HG03558 (cell line): Measurements from ENCODE around the gene SPART.
"Not testable (repeated sequence)": the region's sequence is repeated elsewhere in the genome, so short reads cannot be mapped to it uniquely, and the experiment has no call there.

Experiments
- ATAC-seq: cut with Tn5 transposase; IDR thresholded peaks from one replicate; pipeline ENCODE4 v1.9.1; 2021; ENCODE audit warnings: moderate number of reproducible peaks; ENCODE audit not compliant: unreplicated experiment; ENCODE audit errors: extremely low read depth

Gene SPART

DNA sequence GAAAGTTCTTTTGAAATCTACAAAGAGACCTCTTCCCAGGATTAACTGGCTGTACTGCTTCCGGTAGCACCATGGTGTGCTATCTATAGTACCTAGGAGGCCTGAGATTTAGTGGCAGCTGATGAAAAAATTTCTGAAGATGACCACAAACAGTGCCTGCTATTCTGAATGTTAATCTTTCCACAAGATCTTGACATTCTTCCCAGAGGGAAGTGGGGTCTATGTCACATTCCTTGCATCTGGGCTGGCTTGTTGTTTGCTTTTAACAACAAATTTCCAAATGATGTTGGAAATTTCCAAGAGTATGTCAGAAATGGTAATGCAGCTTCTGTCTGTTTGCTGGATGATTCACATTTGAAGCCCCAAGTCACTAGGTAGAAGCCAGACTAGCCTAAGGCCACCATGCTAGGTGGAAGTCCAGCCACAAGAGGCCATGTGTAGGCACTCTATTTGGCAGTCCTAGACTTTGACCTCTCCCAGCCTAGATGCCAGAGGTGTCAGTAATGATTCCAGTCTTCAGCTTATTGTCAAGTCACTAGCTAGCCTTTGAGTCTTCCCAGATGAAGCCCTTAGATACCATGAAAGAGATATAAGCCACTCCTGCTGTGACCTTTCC is 22.1 kb downstream of the SPART start:
- no peak for ATAC-seq

DNA sequence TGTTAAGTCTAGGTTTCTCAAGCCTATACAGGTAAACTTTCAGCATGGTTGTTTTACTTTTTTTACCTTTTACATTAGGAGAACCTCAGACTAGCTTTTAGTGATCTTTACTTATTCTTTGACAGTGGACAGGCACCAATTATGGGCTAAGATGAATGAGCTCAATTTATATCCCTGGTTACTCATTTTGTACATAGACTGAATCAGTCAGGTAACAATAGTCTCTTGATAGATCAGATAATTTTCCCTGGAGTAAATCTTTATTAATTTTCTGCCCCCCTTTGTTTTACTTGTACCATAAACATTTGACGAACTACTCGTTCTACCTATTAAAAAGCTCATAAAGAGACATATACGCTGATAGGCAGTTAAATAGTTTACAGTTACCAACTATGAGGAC is 22.8 kb downstream of the SPART start:
- no peak for ATAC-seq

- not testable (repeated sequence) for ATAC-seq
Observed at GRCh38 chr13:36319793-36320192, 26.4 kb downstream of the SPART start.

- no peak for ATAC-seq
Observed at GRCh38 chr13:36313047-36313969, 32.9 kb downstream of the SPART start.

- no peak for ATAC-seq
Observed at GRCh38 chr13:36310417-36311108, 35.6 kb downstream of the SPART start.

DNA sequence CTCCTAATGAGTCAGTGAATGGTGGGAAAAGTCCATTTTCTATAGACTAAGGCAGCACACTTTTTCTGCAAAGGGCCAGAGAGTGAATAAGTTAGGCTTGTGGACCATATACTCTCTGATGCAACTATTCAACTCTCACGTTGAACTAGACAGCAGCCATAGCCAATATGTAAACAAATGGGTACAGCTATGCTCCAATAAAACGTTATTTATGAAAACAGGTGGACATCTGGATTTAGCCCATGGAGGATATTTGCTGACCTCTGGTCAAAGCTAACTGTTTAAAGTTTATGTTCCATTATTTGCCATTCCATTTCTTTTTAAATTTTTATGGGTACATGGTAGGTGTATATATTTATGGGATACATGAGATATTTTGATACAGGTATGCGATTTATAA is 43.9 kb downstream of the SPART start:
- ATAC-seq: no peak

GRCh38 chr13:36299469-36299868 is 46.7 kb downstream of the SPART start:
- not testable (repeated sequence) for ATAC-seq

DNA sequence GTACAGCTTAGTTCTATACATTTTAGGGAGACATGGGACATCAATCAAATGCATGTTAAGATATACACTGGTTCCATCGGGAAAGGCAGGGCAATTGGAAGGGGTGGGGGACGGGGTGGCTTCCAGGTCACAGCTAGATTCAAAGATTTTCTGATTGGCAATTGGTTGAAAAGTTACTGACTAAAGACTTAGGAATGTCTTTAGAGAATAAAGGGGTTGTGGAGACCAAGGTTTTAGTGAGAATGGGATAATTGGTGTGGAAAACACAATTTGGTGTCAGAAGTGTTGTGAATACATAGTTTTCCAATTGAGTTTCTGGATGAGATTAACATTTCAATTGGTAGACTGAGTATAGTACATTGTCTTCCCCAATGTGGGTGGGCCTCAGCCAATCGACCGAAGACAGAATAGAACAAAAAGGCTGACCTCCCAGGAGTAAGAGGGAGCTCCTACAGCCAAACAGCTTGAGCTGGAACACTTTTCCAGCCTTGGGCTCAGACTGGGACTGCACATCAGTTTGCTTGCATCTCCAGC is 47.6 kb downstream of the SPART start:
- no peak for ATAC-seq

DNA sequence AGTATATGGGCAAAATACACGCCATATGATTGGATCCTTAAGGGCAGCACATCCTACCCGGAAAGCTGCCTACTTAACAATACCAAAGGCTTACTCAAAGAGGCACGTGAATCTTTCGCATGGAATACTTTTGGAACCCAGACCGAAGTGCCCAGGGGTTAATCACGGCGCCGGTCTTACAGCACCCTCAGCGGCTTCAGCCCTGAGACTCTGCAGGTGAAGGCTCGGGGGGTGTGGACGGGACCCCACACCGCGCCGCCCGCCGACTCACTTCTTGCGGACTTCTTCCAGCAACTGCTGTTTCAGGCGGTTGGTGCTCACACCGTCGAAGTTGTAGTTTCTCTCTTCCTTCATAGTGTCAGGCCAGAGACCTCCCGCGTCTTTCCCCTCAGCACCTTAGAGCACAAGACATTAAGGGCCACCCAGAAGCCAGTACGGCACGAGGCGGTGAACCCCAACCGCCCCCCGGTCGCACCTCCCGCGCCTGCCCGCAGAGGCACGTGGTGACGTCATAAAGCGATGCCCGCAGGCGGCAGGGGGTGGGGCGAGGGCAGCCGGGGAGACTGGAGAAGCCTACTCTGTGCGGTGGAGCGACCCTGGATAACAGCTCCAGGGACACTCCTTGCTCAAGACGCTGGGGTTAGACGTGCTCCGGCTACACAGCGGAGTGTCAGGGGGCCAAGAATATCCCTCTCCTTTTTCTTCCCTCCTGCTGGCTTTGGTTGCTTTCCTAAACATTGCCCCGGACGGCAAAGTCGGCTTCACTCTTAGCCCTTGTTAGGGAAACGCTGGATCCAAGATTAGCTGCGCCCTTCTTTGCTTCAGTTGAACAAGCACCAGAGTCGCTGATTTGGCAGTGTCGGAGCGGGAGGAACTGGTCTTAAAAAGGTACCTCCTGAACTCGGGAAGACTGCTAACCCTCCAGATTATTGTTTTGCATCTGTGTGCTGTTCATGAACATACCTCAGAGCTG is 48.5 kb downstream of the SPART start, which contains the start of gene CCDC169:
Gene CCDC169 (minus strand): TSS at position 449 of the 973 bp plus-strand sequence. CDS start 95 bp downstream, at position 354.
- ATAC-seq: peak; percentile 48

DNA sequence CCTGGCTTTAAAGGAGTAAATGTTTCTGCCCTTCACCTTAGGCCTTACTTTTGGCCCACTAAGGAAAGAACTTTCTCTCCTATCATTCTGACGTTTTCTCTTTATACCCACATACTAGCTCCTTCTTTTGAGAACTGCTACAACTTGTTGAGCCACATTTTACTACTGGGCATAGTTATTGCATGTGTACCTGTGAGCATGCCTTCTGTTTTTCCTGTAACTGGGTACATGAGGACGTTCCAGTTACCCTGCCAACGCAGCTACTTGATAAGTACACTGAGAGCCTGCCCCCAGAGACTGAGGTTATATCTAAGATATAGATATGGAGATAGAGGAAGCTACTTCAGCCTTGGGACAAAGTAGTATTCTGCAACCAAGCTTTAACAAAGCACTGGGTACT is 52.1 kb downstream of the SPART start:
- no peak for ATAC-seq

DNA sequence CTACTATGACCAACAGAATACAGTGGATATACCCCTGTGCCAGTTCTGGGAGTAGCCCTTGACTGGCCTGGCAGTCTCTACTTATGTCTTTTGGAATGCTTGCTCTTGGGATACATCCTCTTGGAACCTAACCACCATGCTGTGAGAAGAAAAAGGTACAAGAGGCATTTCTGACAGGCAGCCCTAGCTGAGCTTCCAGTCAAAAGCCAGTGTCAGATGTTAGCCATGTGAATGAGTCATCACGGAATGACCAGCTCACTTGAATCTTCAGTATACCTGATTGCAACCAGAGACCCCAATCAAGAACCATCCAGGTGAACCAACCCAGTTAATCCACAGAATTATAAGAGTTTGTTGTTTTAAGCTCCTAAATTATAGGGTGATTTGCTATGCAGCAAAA is 52.7 kb downstream of the SPART start:
- ATAC-seq: no peak

- ATAC-seq: no peak
Observed at GRCh38 chr13:36288794-36289391, 57.3 kb downstream of the SPART start.

GRCh38 chr13:36286006-36286405 is 60.2 kb downstream of the SPART start:
- no peak for ATAC-seq

GRCh38 chr13:36282821-36283432 is 63.3 kb downstream of the SPART start:
- no peak for ATAC-seq

DNA sequence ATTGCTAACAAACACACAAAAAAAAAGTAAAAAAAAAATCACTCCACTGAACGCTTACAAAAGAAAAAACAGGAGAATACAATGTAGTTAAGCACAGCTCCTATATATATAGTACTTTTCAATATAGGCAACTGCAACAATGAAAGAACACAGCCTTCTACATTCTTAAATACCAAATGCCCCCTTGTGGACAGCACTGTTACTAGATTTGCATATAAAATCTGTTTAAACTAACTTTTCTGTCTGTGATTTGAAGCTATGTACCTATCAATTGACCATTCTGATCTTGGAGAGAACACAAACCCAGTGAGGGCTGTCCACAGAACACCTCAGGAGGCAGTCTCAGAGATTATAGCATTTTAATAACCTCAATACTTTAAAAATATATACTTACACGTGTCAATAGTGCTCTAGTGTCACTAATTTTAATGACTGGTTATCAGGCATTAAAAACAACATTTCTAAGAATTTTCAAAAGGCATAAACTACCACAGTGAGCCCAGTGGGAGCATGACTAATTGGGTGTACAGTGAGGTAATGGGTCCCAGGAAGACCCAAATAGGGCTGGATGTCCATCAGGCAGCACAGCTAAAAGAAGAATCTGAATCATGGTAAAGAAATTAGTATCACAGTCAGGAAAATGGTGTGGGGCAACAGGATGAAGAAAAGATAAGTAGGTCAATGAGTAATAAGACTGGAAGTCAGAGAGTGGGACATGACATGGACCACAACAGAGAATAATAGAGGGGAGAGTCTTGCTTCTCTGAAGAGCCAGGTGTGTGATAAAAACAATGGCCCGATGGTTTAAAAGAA is 70.8 kb downstream of the SPART start:
- no peak for ATAC-seq

DNA sequence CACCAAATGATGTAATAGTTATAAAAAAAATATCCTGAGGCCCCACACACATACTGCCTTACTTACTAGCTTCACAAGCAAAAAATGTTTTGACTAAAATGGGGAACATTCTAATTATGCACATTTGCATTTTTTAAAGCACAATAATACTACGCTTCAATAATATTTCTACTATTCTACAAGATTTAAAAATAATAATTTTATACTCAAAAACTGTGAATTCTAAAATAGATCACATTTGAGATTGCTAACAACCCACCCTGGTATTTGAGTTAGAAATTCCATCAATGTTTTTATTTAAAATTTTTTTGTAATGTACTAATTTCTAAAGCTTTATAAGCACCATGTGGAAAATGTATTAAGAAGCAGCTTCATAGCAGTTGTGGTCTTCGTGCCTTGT is 72.8 kb downstream of the SPART start:
- ATAC-seq: no peak

GRCh38 chr13:36261976-36262375 is 84.2 kb downstream of the SPART start:
- no peak for ATAC-seq

GRCh38 chr13:36261011-36261410 is 85.2 kb downstream of the SPART start:
- no peak for ATAC-seq
